ENCODE results near the gene ARHGEF10L. TPM values are rescaled to one million over a fixed set of nuclear protein-coding genes. Genes with fewer than 3 reads are reported as not detected.

ARHGEF10L gene
- total RNA-seq, 1 experiment from 2014 or later, result 11.2 TPM

- POLR2A ChIA-PET (ENCODE audit: unreplicated experiment), result no interaction called here
Measured at GRCh38 chr1:17643861-17644703, 104.6 kb downstream of the ARHGEF10L start.

GRCh38 chr1:17645068-17645911 lies 105.8 kb downstream of the ARHGEF10L start:
- POLR2A ChIA-PET (ENCODE audit: unreplicated experiment), result interaction anchor here (0.7 kb wide), 1 partner anchor 1571 kb away, joined by 3 read pairs; no protein-coding TSS in a partner anchor
- CTCF ChIA-PET, result no interaction called here
- no peaks in the 10 kb centered on the region for H3K79me2 ChIP-seq (ENCODE audit: low read length)
- no peaks in the 10 kb centered on the region for H3K9me3 ChIP-seq (ENCODE audit: low read length)
- H3F3A ChIP-seq (ENCODE audit: low read length, unreplicated experiment), result no peaks in the 10 kb centered on the region
- H3K4me3 ChIP-seq (ENCODE audit: low read length), result no peak overlapping the region
- no peak for TF ChIP-seq EZH2 (IDR thresholded peaks at IDR 0.05; ENCODE audit: low read length, unreplicated experiment)
- no peak for TF ChIP-seq EZH2phosphoT487 (IDR thresholded peaks at IDR 0.05; ENCODE audit: borderline replicate concordance, low read length)
- TF ChIP-seq CTCF (conservative IDR thresholded peaks at IDR 0.05; ENCODE audit: low read depth, low read length), result no peak
- no peaks in the 10 kb centered on the region for H3K36me3 ChIP-seq (ENCODE audit: low read depth, low read length)
- H3K27ac ChIP-seq (ENCODE audit: low read length), result no peak overlapping the region
- DNase-seq, result no peak
- H3K4me2 ChIP-seq (ENCODE audit: low read length), result no peak overlapping the region
- no peaks in the 10 kb centered on the region for H3K27me3 ChIP-seq (ENCODE audit: low read length)
- no peaks in the 10 kb centered on the region for H3K4me1 ChIP-seq (ENCODE audit: insufficient read depth, low read length)
- no TSS peak for BruUV-seq (replicated peaks)
- no peak for ATAC-seq
- no peaks in the 10 kb centered on the region for H3K9me2 ChIP-seq (replicated peaks; ENCODE audit: low read length)
- intact Hi-C loops (cut with micrococcal nuclease), result no loop called here
- H3K9ac ChIP-seq (ENCODE audit: low read length), result no peak overlapping the region
- H4K20me1 ChIP-seq (ENCODE audit: low read length), result no peaks in the 10 kb centered on the region
- H2AFZ ChIP-seq (ENCODE audit: low read length), result no peak overlapping the region

More at GRCh38 chr1:17643861-17644703, 104.6 kb downstream of the ARHGEF10L start:
- no peaks in the 10 kb centered on the region for H3K4me1 ChIP-seq (ENCODE audit: insufficient read depth, low read length)
- no peaks in the 10 kb centered on the region for H3K79me2 ChIP-seq (ENCODE audit: low read length)
- CTCF ChIA-PET, result no interaction called here
- no peaks in the 10 kb centered on the region for H3K9me3 ChIP-seq (ENCODE audit: low read length)
- H3K4me3 ChIP-seq (ENCODE audit: low read length), result no peak overlapping the region
- H3K4me2 ChIP-seq (ENCODE audit: low read length), result no peak overlapping the region
- no peaks in the 10 kb centered on the region for H4K20me1 ChIP-seq (ENCODE audit: low read length)
- no peaks in the 10 kb centered on the region for H3F3A ChIP-seq (ENCODE audit: low read length, unreplicated experiment)
- H3K9ac ChIP-seq (ENCODE audit: low read length), result no peak overlapping the region
- no peaks in the 10 kb centered on the region for H3K36me3 ChIP-seq (ENCODE audit: low read depth, low read length)
- DNase-seq, result no peak
- no peaks in the 10 kb centered on the region for H3K9me2 ChIP-seq (replicated peaks; ENCODE audit: low read length)
- no peaks in the 10 kb centered on the region for H3K27me3 ChIP-seq (ENCODE audit: low read length)
- no TSS peak for BruUV-seq (replicated peaks)
- no peak for ATAC-seq
- no peak overlapping the region for H2AFZ ChIP-seq (ENCODE audit: low read length)
- no peak overlapping the region for H3K27ac ChIP-seq (ENCODE audit: low read length)
- intact Hi-C loops (cut with micrococcal nuclease), result no loop called here
- TF ChIP-seq EZH2phosphoT487 (IDR thresholded peaks at IDR 0.05; ENCODE audit: borderline replicate concordance, low read length) (no peak), CTCF (conservative IDR thresholded peaks at IDR 0.05; ENCODE audit: low read depth, low read length) (no peak), EZH2 (IDR thresholded peaks at IDR 0.05; ENCODE audit: low read length, unreplicated experiment) (no peak)

All from PC-3 (cell line).